ENCODE data around the gene ITGAX.

DNA sequence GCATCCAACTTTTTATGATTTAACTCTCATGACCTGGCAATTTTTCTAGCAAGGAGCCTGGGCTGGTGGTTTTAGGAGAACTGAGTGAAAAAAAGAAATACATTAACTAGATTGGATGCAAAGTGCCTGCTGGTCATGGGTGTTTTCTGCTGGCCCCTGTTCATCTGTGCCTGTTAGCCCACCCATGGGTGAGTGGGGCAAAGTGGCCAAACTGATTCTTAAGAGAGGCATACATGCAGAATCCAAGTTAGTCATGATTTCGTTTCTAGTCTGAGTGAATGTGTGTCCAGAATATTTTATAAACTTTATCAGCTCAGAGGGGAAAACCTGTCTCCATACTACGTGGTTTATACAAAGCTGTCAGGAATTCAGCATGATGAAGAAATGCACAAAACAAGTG is 33.6 kb downstream of the ITGAX start:
- TF ChIP-seq, protein P1, sequence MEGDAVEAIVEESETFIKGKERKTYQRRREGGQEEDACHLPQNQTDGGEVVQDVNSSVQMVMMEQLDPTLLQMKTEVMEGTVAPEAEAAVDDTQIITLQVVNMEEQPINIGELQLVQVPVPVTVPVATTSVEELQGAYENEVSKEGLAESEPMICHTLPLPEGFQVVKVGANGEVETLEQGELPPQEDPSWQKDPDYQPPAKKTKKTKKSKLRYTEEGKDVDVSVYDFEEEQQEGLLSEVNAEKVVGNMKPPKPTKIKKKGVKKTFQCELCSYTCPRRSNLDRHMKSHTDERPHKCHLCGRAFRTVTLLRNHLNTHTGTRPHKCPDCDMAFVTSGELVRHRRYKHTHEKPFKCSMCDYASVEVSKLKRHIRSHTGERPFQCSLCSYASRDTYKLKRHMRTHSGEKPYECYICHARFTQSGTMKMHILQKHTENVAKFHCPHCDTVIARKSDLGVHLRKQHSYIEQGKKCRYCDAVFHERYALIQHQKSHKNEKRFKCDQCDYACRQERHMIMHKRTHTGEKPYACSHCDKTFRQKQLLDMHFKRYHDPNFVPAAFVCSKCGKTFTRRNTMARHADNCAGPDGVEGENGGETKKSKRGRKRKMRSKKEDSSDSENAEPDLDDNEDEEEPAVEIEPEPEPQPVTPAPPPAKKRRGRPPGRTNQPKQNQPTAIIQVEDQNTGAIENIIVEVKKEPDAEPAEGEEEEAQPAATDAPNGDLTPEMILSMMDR (IDR thresholded peaks at IDR 0.05; ENCODE audit: poor library complexity): no peak
- TF ChIP-seq EZH2phosphoT487 (IDR thresholded peaks at IDR 0.05; ENCODE audit: low read depth, severe bottlenecking, unreplicated experiment) (no peak), EZH2 (IDR thresholded peaks at IDR 0.05; ENCODE audit: borderline replicate concordance) (no peak)
